ENCODE results near the gene GPR143.

Gene GPR143

GRCh38 chrX:9707306-9708033 is 58.2 kb downstream of the GPR143 start:
- DNase-seq = no peak

- DNase-seq = no peak
Measured at GRCh38 chrX:9706421-9706820, 59.2 kb downstream of the GPR143 start.

GRCh38 chrX:9704876-9705465 is 60.7 kb downstream of the GPR143 start:
- DNase-seq = no peak

- no peak for DNase-seq
Measured at GRCh38 chrX:9703406-9703805, 62.2 kb downstream of the GPR143 start.

GRCh38 chrX:9701790-9702189 is 63.9 kb downstream of the GPR143 start:
- no peak for DNase-seq

GRCh38 chrX:9700555-9700954 is 65.1 kb downstream of the GPR143 start:
- no peak for DNase-seq

GRCh38 chrX:9698576-9698975 is 67.1 kb downstream of the GPR143 start:
- DNase-seq = no peak

GRCh38 chrX:9693307-9694001 is 72.2 kb downstream of the GPR143 start:
- DNase-seq = no peak

- DNase-seq = no peak
Measured at GRCh38 chrX:9690046-9690445, 75.6 kb downstream of the GPR143 start.

- DNase-seq = no peak
Measured at GRCh38 chrX:9688833-9689232, 76.8 kb downstream of the GPR143 start.

GRCh38 chrX:9687899-9688298 is 77.7 kb downstream of the GPR143 start:
- no peak for DNase-seq

- no peak for DNase-seq
Measured at GRCh38 chrX:9683350-9683749, 82.3 kb downstream of the GPR143 start.

GRCh38 chrX:9682861-9683260 is 82.8 kb downstream of the GPR143 start:
- no peak for DNase-seq

GRCh38 chrX:9682456-9682855 is 83.2 kb downstream of the GPR143 start:
- DNase-seq = no peak

GRCh38 chrX:9681422-9681821 is 84.2 kb downstream of the GPR143 start:
- no peak for DNase-seq

GRCh38 chrX:9681011-9681410 is 84.6 kb downstream of the GPR143 start:
- DNase-seq = no peak

- no peak for DNase-seq
Measured at GRCh38 chrX:9678215-9678965, 87.3 kb downstream of the GPR143 start.

- peak; percentile 13 to 23 for DNase-seq
Measured at GRCh38 chrX:9677098-9677739, 88.4 kb downstream of the GPR143 start.

- DNase-seq = no peak
Measured at GRCh38 chrX:9676738-9677097, 88.9 kb downstream of the GPR143 start.

- no peak for DNase-seq
Measured at GRCh38 chrX:9676306-9676705, 89.3 kb downstream of the GPR143 start.
